Measurements from ENCODE around the gene LCN6. TPM values are rescaled to one million over a fixed set of nuclear protein-coding genes. Genes with fewer than 3 reads are reported as not detected.
"Not testable (repeated sequence)": the region's sequence is repeated elsewhere in the genome, so short reads cannot be mapped to it uniquely, and the experiment has no call there.

Gene LCN6
- not detected for total RNA-seq
- 7.1 TPM for polyA plus RNA-seq
- long read RNA-seq, donor 1, result 0 reads
- long read RNA-seq, donor 2, result 0 reads
- long read RNA-seq, donor 3, result 0 reads
- long read RNA-seq, donor 4, result 0 reads
- long read RNA-seq, donor 5, result 0 reads
- long read RNA-seq, donor 6, result 0 reads
- long read RNA-seq, donor 7, result 0 reads
- long read RNA-seq, donor 8, result 0 reads
- long read RNA-seq, donor 9, result 0 reads
- long read RNA-seq, donor 10, result 0 reads

GRCh38 chr9:136748201-136748600, at the start of gene LCN6:
Gene LCN6, minus strand, starts transcription at chr9:136748525. Its CDS starts 42 bp downstream, at chr9:136748483.
- DNase-seq (ENCODE audit: low read depth in 6 of 9, low spot score in 9 of 9), result no peak
- peaks cover 0 to 8% of the 10 kb centered on the region in 2 donors for H3K27me3 ChIP-seq (ENCODE audit: control insufficient read depth in 2 of 2, insufficient read depth in 1 of 2, low read length in 1 of 2)
- WGBS, result 83% methylated on average over 8 of the region's 8 CpGs
- no peaks in the 10 kb centered on the region for H3K36me3 ChIP-seq (ENCODE audit: control insufficient read depth in 2 of 2, insufficient read depth in 2 of 2, low read length in 1 of 2)
- H3K4me1 ChIP-seq (ENCODE audit: control insufficient read depth in 2 of 2, insufficient read depth in 2 of 2, low read length in 2 of 2), result peaks cover 0 to 6% of the 10 kb centered on the region in 2 donors
- no peak within 1 kb of the TSS for H3K27ac ChIP-seq (ENCODE audit: low read depth in 1 of 2, low read length in 1 of 2)
- H3K4me3 ChIP-seq (ENCODE audit: low read length in 2 of 2), result no peak within 1 kb of the TSS
- H3K9me3 ChIP-seq (ENCODE audit: control insufficient read depth in 2 of 2, insufficient read depth in 1 of 2, low read length in 1 of 2), result peaks cover 0 to 7% of the 10 kb centered on the region in 2 donors

GRCh38 chr9:136796775-136797347, 48.5 kb upstream of the LCN6 start:
- H3K4me3 ChIP-seq (ENCODE audit: low read length in 2 of 2), result not testable (repeated sequence)
- Histone ChIP-seq H3K27me3 (ENCODE audit: control insufficient read depth in 2 of 2, insufficient read depth in 1 of 2, low read length in 1 of 2) (peaks cover 0 to 31% of the 10 kb centered on the region in 2 donors), H3K27ac (ENCODE audit: low read depth in 1 of 2, low read length in 1 of 2) (peak overlapping the region; percentile 25 to 99), H3K9me3 (ENCODE audit: control insufficient read depth in 2 of 2, insufficient read depth in 1 of 2, low read length in 1 of 2) (peaks cover 0 to 10% of the 10 kb centered on the region in 2 donors), H3K36me3 (ENCODE audit: control insufficient read depth in 2 of 2, insufficient read depth in 2 of 2, low read length in 1 of 2) (peaks cover 12 to 18% of the 10 kb centered on the region in 2 donors), H3K4me1 (ENCODE audit: control insufficient read depth in 2 of 2, insufficient read depth in 2 of 2, low read length in 2 of 2) (peaks cover 40 to 87% of the 10 kb centered on the region in 2 donors)
- WGBS, result 25% methylated on average over 10 of the region's 10 CpGs
- peak in 1 of 9 donors; percentile 46 for DNase-seq (ENCODE audit: low read depth in 6 of 9, low spot score in 9 of 9)

- 60% methylated on average over 5 of the region's 5 CpGs for WGBS
- H3K9me3 ChIP-seq (ENCODE audit: control insufficient read depth in 2 of 2, insufficient read depth in 1 of 2, low read length in 1 of 2), result peaks cover 0 to 10% of the 10 kb centered on the region in 2 donors
- H3K4me1 ChIP-seq (ENCODE audit: control insufficient read depth in 2 of 2, insufficient read depth in 2 of 2, low read length in 2 of 2), result peaks cover 42 to 88% of the 10 kb centered on the region in 2 donors
- peak within 1 kb of the TSS; percentile 84 to 99 for H3K27ac ChIP-seq (ENCODE audit: low read depth in 1 of 2, low read length in 1 of 2)
- H3K36me3 ChIP-seq (ENCODE audit: control insufficient read depth in 2 of 2, insufficient read depth in 2 of 2, low read length in 1 of 2), result peaks cover 12 to 18% of the 10 kb centered on the region in 2 donors
- H3K4me3 ChIP-seq (ENCODE audit: low read length in 2 of 2), result peak within 1 kb of the TSS; percentile 11 to 13
- peaks cover 0 to 27% of the 10 kb centered on the region in 2 donors for H3K27me3 ChIP-seq (ENCODE audit: control insufficient read depth in 2 of 2, insufficient read depth in 1 of 2, low read length in 1 of 2)
- no peak for DNase-seq (ENCODE audit: low read depth in 6 of 9, low spot score in 9 of 9)
Observed at GRCh38 chr9:136796238-136796774, 48.0 kb upstream of the LCN6 start, which contains the start of gene CCDC183. Gene CCDC183, plus strand, starts transcription at chr9:136796338. Its CDS starts 60 bp downstream, at chr9:136796398.

GRCh38 chr9:136795000-136795348, 46.6 kb upstream of the LCN6 start:
- WGBS, result 94% methylated on average over 6 of the region's 6 CpGs
- H3K27me3 ChIP-seq (ENCODE audit: control insufficient read depth in 2 of 2, insufficient read depth in 1 of 2, low read length in 1 of 2), result peaks cover 0 to 20% of the 10 kb centered on the region in 2 donors
- no peak overlapping the region for H3K27ac ChIP-seq (ENCODE audit: low read depth in 1 of 2, low read length in 1 of 2)
- H3K4me3 ChIP-seq (ENCODE audit: low read length in 2 of 2), result no peak overlapping the region
- peaks cover 0 to 5% of the 10 kb centered on the region in 2 donors for H3K9me3 ChIP-seq (ENCODE audit: control insufficient read depth in 2 of 2, insufficient read depth in 1 of 2, low read length in 1 of 2)
- H3K4me1 ChIP-seq (ENCODE audit: control insufficient read depth in 2 of 2, insufficient read depth in 2 of 2, low read length in 2 of 2), result peaks cover 37 to 83% of the 10 kb centered on the region in 2 donors
- DNase-seq (ENCODE audit: low read depth in 6 of 9, low spot score in 9 of 9), result no peak
- peaks cover 12 to 18% of the 10 kb centered on the region in 2 donors for H3K36me3 ChIP-seq (ENCODE audit: control insufficient read depth in 2 of 2, insufficient read depth in 2 of 2, low read length in 1 of 2)

GRCh38 chr9:136794281-136794999, 46.1 kb upstream of the LCN6 start:
- H3K4me3 ChIP-seq (ENCODE audit: low read length in 2 of 2), result no peak overlapping the region
- H3K9me3 ChIP-seq (ENCODE audit: control insufficient read depth in 2 of 2, insufficient read depth in 1 of 2, low read length in 1 of 2), result peaks cover 0 to 5% of the 10 kb centered on the region in 2 donors
- DNase-seq (ENCODE audit: low read depth in 6 of 9, low spot score in 9 of 9), result no peak
- peaks cover 32 to 79% of the 10 kb centered on the region in 2 donors for H3K4me1 ChIP-seq (ENCODE audit: control insufficient read depth in 2 of 2, insufficient read depth in 2 of 2, low read length in 2 of 2)
- H3K27ac ChIP-seq (ENCODE audit: low read depth in 1 of 2, low read length in 1 of 2), result no peak overlapping the region
- peaks cover 0 to 15% of the 10 kb centered on the region in 2 donors for H3K27me3 ChIP-seq (ENCODE audit: control insufficient read depth in 2 of 2, insufficient read depth in 1 of 2, low read length in 1 of 2)
- peaks cover 12 to 18% of the 10 kb centered on the region in 2 donors for H3K36me3 ChIP-seq (ENCODE audit: control insufficient read depth in 2 of 2, insufficient read depth in 2 of 2, low read length in 1 of 2)
- 97% methylated on average over 14 of the region's 14 CpGs for WGBS

- Histone ChIP-seq H3K27me3 (ENCODE audit: control insufficient read depth in 2 of 2, insufficient read depth in 1 of 2, low read length in 1 of 2) (peaks cover 0 to 6% of the 10 kb centered on the region in 2 donors), H3K4me1 (ENCODE audit: control insufficient read depth in 2 of 2, insufficient read depth in 2 of 2, low read length in 2 of 2) (peaks cover 28 to 68% of the 10 kb centered on the region in 2 donors), H3K27ac (ENCODE audit: low read depth in 1 of 2, low read length in 1 of 2) (no peak overlapping the region), H3K9me3 (ENCODE audit: control insufficient read depth in 2 of 2, insufficient read depth in 1 of 2, low read length in 1 of 2) (no peaks in the 10 kb centered on the region), H3K4me3 (ENCODE audit: low read length in 2 of 2) (no peak overlapping the region), H3K36me3 (ENCODE audit: control insufficient read depth in 2 of 2, insufficient read depth in 2 of 2, low read length in 1 of 2) (peaks cover 12 to 18% of the 10 kb centered on the region in 2 donors)
- 96% methylated on average over 17 of the region's 17 CpGs for WGBS
- no peak for DNase-seq (ENCODE audit: low read depth in 6 of 9, low spot score in 9 of 9)
Observed at GRCh38 chr9:136793086-136793946, 45.0 kb upstream of the LCN6 start.

- Histone ChIP-seq H3K27me3 (ENCODE audit: control insufficient read depth in 2 of 2, insufficient read depth in 1 of 2, low read length in 1 of 2) (peaks cover 0 to 4% of the 10 kb centered on the region in 2 donors), H3K4me1 (ENCODE audit: control insufficient read depth in 2 of 2, insufficient read depth in 2 of 2, low read length in 2 of 2) (peaks cover 28 to 68% of the 10 kb centered on the region in 2 donors), H3K4me3 (ENCODE audit: low read length in 2 of 2) (peak overlapping the region in 1 of 2 donors; percentile 73), H3K27ac (ENCODE audit: low read depth in 1 of 2, low read length in 1 of 2) (peak overlapping the region in 1 of 2 donors; percentile 97), H3K9me3 (ENCODE audit: control insufficient read depth in 2 of 2, insufficient read depth in 1 of 2, low read length in 1 of 2) (no peaks in the 10 kb centered on the region), H3K36me3 (ENCODE audit: control insufficient read depth in 2 of 2, insufficient read depth in 2 of 2, low read length in 1 of 2) (peaks cover 12 to 18% of the 10 kb centered on the region in 2 donors)
- WGBS, result 87% methylated on average over 15 of the region's 15 CpGs
- peak in 1 of 9 donors; percentile 43 for DNase-seq (ENCODE audit: low read depth in 6 of 9, low spot score in 9 of 9)
Observed at GRCh38 chr9:136792321-136793085, 44.2 kb upstream of the LCN6 start.

All from thymus (tissue), 14 donors.